HUDEP-2 (cell line): ENCODE measurements around the gene FCHO1.
"Not testable (repeated sequence)": the region's sequence is repeated elsewhere in the genome, so short reads cannot be mapped to it uniquely, and the experiment has no call there.

Source experiments
- DNase-seq, 76 experiments: peaks; one replicate each; lab custom pipeline; 2025; ENCODE audit not compliant: unreplicated experiment in 76 of 76; lab: John Stamatoyannopoulos, UW

The FCHO1 gene

DNA sequence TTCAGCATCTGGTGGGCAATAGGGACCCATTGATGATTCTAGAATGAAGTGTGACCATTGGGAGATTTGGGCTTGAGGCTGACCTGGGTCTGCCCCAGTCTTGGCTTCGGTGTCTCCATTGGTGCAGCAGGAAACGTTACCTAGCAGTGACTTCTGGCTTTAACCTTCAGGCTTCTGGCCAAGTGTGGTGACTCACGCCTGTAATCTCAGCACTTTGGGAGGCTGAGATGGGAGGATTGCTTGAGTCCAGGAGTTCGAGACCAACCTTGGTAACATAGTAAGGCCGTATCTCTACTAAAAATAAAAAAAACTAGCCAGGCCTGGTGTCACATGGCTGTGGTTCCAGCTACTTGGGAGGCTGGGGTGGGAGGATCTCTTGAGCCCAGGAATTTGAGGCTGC, 7.2 kb downstream of the FCHO1 start:
- peak in 1 of 76 experiments; percentile 8 for DNase-seq

DNA sequence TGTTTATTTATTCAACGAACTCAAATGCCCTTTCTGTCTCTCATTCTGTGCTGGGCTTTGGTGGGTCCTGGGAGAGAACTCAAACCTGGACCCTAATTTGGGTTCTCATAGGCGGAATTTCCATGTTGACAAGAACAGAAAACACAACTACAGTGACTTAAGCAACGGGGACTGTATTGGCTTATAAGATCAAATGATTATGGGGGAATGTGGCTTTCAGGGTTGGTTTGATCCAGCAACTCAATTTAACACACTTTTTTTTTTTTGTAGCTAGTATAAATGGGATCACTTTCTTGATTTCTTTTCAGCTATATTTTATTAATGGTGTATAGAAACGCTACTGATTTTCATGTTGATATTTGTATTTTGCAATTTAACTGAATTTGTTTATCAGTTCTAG, 9.9 kb downstream of the FCHO1 start:
- no peak for DNase-seq

DNA sequence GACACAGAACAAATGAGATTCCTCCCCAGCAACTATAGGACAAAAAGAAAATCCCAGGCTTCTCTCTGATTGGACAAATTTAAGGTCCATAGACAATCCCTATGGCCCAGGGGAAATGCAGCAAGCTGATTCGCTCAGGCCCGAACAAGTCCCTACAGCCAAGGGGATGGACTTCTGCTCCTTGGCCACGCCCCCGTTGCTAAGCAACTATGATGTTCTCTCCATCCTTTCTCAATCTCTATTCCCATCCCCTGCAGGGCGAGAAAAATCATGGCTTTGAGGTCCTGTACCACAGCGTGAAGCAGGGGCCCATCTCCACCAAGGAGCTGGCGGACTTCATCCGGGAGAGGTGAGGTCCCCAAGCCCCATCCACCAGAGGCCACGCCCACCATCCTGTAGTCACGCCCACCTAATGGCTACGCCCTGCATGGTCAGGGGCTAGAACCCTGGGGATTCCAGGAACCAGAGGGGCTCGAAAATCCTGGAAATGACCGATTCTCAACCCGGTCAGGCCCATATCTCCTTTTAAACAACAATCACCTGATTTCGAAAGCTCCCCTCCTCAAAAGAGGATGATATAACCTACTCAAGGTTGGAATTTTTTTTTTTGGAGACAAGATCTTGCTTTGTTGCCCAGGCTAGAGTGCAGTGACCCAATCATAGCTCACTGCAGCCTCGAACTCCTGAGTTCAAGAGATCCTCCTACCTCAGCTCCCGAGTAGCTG, 11.4 kb downstream of the FCHO1 start:
- DNase-seq = peak in 36 of 76 experiments; percentile 12 to 53 (median 32)

DNA sequence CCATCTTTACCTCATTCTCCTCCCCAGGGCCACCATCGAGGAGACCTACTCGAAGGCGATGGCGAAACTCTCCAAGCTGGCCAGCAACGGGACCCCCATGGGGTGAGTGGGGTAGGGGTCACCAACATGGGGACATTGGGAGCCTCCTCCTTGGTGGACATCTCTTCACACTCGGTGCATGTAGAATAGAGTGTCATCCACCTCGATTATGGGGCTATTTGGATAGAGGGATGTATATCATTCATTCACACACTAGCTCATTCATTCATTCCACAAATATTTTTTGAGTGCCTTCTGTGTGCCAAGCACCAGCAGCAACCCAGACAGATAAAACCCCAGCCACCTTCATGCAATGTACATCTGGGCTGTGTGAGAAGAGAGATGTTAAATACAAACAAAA, 13.1 kb downstream of the FCHO1 start:
- DNase-seq = no peak

DNA sequence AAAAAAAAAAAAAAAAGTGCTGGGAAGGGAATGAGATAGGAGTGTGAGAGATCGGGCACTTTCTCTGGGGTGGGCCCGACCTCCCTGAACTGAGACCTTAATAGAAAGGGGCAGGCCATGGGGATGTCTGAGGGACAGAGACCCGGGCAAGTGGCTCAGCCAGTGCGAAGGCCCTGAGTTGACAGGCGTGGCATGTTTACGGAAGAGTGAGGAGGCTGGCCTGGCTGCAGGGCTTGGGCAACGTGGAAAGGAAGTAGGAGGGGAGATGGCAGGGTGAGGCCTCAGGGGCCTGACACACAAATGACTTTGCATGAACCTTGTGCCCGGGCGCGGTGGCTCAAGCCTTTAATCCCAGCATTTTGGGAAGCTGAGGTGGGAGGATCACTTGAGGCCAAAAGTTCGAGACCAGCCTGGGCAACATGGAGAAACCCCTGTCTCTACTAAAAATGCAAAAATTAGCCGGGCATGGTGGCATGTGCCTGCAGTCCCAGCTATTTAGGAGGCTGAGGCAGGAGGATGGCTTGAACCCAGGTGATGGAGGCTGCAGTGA, 13.9 kb downstream of the FCHO1 start:
- peak in 24 of 76 experiments; percentile 13 to 52 (median 32) for DNase-seq

DNA sequence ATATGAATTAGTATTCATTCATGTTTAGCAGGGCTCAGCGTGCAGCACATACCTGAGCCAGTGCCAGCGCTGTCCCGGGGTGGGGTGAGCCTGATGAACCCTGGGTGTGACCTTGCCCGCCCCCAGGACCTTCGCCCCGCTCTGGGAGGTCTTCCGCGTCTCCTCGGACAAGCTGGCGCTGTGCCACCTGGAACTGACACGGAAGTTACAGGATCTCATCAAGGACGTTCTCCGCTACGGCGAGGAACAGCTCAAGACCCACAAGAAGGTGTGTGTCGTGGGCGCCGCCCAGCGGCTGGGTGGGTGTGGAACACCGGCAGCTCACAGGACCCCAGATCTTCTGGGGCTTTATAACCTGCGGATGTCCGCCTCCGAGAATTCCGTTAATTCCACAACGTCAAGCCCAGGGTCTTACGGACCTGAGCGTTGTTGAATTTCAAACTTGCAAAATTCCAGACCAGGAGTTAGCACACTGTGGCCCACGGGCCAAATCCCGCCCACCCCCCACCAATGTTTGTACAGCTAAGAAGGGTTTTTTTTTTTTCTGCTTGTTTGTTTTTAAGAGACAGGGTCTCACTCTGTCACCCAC, 15.4 kb downstream of the FCHO1 start:
- peak in 71 of 76 experiments; percentile 31 to 89 (median 73) for DNase-seq

DNA sequence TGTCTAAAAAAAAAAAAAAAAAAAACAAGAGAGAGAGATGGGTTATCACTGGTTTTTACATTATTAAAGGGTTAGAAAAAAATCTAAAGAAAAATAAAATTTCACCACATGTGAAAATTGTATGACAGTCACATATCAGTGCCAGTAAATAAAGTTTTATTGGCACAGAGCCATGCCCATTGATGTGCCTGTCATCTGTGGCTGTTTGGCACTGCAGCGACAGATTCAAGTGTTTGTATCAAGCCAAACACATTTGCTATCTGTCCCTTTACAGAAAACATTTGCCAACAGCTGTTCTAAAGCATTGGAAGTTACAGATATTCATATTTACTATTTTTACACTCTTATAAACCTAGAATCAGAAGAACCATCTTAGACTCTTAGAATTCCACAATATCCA, 16.3 kb downstream of the FCHO1 start:
- peak in 48 of 76 experiments; percentile 15 to 86 (median 51) for DNase-seq

DNA sequence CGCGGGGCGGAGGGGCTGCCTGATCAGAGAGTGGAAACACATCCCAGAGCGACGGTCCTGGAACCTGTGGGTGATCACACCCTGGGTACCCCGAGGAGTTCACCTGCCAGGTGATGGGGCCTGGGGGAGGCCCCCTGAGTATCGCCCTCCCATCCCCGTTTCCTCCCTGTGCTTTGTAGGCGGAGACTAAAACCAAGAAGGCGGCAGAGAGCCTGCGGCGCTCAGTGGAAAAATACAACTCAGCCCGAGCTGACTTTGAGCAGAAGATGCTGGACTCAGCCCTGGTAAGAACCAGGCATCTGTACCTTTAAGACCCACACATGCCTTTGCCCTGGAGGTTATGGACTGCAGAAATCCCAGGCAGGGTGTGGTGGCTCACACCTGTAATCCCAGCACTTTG, 19.3 kb downstream of the FCHO1 start:
- DNase-seq = no peak

DNA sequence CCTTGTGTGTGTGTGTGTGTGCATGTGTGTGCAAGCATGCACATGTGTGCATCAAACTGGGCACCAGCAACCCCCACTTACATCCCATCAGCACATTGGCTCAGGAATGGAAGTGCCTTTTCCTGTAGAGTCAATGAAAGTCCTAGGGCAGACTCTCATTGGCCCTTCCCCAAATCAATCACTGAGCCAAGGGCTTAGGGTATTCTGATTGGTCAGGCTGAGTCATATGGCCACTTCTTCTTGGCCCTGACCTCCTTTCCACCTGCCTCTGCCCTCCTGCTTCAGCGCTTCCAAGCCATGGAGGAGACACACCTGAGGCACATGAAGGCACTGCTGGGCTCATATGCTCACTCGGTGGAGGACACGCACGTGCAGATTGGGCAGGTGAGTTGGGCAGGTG, 20.9 kb downstream of the FCHO1 start:
- peak in 15 of 76 experiments; percentile 12 to 44 (median 27) for DNase-seq

DNA sequence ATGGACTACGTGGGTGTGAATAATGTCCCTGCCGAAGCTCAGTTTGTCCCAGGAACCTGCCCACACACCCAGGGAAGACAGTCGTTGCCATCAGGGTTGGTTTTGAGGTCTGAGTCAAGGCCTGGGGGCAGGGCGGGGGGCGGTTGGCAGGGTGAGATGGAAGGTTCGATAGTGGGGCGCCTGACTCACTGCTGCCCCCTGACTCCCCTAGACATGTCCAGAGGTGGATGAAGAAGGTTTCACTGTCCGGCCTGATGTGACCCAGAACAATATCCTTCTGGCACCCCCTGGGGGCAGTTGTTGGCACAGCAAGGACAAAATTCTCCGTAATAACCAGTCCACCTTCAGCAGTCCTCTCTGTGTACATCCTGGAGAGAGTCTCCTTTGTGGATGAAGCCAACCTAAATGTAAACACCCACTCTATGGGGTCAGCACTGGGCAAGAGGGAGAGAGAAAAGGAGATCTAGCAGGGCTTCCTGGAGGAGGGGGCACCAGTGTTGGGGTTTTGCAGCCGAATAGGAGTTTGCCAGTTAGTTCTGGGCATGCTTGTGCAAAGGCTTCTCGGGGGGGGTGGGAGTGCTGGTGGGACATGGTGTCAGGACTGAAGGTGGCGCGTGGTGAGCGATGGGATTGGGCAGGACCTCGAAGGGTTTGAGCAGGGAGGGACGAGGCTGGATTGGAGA, 24.1 kb downstream of the FCHO1 start:
- peak in 64 of 76 experiments; percentile 19 to 86 (median 62) for DNase-seq

DNA sequence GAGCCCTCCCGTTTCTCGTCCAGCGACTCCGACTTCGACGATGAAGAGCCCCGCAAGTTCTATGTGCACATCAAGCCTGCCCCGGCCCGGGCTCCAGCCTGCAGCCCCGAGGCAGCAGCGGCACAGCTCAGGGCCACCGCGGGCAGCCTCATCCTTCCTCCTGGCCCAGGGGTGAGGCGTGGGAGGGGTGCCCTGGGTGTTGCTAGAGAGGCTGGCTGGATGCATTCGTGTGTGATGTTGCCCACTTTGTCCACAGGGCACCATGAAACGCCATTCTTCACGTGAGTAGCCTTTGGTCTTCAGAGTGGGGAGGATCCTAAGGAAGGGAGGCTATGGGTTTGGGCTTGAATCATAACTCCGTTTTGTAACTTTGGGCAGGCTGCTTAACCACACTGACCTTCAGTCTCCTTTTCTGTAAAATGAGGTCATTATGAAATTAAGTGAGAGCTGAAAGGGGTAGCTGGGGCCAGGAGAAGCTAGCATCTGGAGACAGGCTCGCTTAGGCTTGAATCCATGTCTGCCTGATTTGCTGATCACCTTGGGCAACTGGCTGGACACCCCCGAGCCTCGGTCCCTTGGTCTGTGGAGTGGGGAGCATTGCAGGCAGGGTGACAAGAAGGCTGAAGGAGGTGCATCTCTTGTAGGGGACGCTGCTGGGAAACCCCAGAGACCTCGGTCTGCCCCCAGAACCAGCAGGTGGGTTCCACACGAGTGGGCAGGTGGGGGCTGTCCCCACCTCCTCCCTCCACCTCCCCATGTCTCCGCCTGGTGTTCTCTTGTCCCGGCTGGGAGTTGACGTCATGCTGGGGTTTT, 24.9 kb downstream of the FCHO1 start:
- no peak for DNase-seq

DNA sequence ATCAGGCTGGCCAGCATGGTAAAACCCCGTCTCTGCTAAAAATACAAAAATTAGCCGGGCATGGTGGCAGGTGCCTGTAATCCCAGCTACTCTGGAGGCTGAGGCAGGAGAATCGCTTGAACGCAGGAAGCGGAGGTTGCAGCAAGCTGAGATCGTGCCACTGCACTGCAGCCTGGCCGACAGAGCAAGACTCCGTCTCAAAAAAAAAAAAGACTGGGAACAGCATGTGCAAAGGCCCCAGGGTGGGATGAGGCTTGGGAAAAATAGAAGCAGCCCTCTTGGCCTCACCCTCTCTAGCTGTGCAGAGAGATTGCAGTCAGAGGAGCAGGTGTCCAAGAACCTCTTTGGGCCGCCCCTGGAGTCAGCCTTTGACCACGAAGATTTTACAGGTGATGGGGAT, 26.6 kb downstream of the FCHO1 start:
- DNase-seq = not testable (repeated sequence)

DNA sequence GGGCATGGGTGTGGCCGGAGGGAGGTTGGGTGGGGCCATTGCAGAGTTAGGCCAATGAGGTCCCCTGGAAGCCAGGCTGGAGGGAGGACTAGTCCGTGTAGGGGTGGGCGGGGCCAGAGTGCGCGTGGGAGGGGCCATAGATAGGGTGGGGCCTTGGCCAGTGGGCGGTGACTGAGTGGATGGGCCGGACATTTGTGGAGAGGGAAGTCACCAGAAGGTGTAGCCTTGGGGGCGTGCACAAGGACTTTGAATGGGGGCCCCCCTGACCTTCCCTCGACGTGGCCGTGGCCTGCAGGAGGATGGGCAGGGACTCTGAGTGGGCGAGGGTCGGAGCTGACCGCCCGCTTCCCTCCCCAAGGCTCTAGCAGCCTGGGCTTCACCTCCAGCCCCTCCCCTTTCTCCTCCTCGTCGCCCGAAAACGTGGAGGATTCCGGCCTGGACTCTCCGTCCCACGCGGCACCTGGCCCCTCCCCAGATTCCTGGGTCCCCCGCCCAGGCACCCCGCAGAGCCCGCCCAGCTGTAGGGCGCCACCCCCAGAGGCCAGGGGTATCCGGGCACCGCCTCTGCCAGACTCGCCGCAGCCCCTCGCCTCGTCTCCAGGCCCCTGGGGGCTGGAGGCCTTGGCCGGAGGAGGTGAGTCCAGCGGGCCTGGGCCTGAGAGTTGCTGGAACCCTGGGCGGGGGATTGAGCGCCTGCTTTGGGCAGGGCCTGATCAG, 27.1 kb downstream of the FCHO1 start:
- DNase-seq = peak in 67 of 76 experiments; percentile 24 to 91 (median 74)

DNA sequence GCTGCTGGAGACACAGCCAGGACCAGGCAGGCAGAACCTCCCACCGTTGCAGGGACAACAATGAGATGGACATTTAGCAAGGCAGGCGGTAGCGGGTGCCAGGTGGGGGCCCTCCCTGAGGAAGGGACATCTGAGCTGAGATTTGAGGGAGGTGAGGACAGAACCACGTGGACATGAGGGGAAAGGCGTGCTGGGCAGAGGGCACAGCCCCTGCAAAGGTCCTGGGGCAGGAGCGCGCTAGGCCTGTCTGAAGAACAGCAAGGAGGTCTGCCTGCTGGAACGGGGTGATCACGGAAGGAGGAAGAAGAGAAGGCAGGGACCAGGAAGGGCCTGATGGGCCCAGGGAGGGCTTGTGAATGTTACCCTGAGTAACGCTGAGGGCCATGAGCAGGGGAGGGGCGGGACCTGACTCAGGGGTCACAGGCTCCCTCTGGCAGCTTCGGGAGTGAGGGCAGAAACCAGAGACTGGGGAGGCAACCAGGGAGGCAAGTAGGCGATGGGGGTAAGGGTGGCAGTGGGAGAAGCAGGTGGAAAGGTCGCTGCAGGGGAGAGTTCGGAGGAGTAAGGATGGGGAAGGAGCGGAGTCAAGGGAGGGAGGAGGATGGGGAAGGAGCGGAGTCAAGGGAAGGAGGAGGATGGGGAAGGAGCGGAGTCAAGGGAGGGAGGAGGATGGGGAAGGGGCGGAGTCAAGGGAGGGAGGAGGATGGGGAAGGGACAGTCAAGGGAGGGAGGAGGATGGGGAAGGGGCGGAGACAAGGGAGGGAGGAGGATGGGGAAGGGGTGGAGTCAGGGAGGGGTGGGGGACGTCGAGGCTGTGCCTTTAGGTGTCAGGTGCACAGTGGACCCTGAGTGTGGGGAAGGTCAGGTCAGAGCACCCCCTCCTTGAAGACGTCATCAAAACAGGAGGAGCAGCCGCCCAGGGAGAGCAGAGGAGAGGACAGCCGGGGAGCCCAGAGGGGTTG, 28.0 kb downstream of the FCHO1 start:
- peak in 5 of 76 experiments; percentile 10 to 37 (median 28) for DNase-seq

DNA sequence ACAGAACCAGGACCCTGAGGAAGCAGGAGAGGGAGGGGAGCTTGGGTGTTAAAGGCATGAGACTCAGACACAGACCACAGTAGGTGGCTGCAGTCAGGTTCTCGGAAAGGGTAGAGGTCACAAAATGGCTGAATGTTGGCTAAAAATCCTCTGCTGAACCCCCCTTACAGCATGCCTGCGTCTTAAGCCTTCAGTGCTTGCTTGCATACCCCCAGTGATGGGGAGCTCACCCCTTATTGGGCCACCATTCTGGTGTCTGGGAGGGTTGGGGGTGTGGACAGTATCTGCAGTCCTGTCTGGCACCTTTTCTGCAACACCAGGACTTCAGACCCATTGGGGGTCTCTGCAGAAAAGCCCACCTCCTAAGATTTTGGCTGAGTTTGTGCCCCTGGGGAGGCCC, 29.5 kb downstream of the FCHO1 start:
- no peak for DNase-seq

DNA sequence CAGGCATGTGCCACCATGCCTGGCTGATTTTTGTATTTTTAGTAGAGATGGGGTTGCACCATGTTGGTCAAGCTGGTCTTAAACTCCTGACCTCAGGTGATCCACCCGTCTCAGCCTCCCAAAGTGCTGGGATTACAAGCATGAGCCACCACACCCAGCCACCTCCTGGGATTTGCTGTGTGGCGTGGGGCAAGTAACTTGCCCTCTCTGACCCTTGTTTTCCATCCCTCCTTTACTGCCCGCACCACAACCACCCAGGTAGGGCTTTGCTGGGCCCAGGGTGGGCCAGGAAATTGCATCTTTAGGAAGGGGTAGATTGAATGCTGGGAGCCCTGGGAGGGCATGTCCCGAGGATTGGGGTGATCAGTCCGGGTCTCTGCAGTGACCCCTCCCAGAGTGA, 32.4 kb downstream of the FCHO1 start:
- not testable (repeated sequence) for DNase-seq

DNA sequence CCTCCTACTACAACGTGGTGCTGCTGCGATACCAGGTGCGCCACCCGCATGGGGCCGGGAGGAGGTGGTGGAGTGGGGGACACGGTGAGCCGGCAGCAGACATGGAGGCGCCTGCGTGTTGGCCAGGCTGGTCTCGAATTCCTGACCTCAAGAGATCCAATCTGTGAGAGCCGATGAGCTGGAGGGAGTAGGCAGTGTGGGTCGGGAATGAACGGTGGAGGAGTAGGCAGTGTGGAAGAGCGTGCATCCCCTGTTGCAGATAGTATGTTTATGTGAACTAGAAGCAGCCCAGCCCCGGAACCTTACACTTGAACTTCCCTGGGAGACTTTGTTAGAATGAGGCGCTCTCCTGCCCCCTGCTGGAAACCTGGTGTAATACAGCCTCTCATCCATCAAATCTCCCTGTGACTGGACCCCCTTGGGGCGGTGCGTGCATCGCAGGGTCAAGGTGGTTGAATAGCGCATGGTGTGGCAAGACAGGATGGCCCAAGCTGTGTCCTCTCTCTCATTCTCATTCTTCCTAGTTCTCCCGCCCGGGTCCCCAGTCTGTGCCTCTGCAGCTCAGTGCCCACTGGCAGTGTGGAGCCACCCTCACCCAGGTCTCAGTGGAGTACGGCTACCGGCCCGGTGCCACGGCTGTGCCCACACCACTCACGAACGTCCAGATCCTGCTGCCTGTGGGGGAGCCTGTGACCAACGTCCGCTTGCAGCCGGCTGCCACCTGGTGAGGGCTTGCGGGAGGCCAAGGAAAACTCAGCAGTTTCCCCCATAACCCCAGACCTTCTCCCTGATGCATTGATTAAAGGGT, 33.1 kb downstream of the FCHO1 start:
- DNase-seq = peak in 55 of 76 experiments; percentile 2 to 76 (median 58)
